Stimulated activated CD8-positive, alpha-beta memory T cell treated with anti-CD3 and anti-CD28 coated beads, Interleukin-7, amount 100 ng/mL, for 1 hour (primary cell): ENCODE measurements around the gene CPM.
"Not testable (repeated sequence)": the region's sequence is repeated elsewhere in the genome, so short reads cannot be mapped to it uniquely, and the experiment has no call there.

Experiments used
- DNase-seq, 2 donors: peaks; one replicate each; pipeline ENCODE4 v3.0.0-alpha.2; 2020; ENCODE audit warnings: low read depth in 2 of 2

CPM gene

GRCh38 chr12:68827895-68828671 lies 104.9 kb downstream of the CPM start:
- DNase-seq = no peak

- no peak for DNase-seq
Observed at GRCh38 chr12:68825569-68826217, 107.3 kb downstream of the CPM start.

GRCh38 chr12:68824597-68825250 lies 108.2 kb downstream of the CPM start:
- DNase-seq = no peak

- no peak for DNase-seq
Observed at GRCh38 chr12:68824131-68824530, 108.8 kb downstream of the CPM start.

GRCh38 chr12:68823696-68824095 lies 109.3 kb downstream of the CPM start:
- DNase-seq = no peak

- no peak for DNase-seq
Observed at GRCh38 chr12:68821357-68822188, 111.4 kb downstream of the CPM start.

GRCh38 chr12:68819481-68819880 lies 113.5 kb downstream of the CPM start:
- DNase-seq = not testable (repeated sequence)

- DNase-seq = no peak
Observed at GRCh38 chr12:68815928-68816800, 116.8 kb downstream of the CPM start.

GRCh38 chr12:68815232-68815927 lies 117.6 kb downstream of the CPM start:
- DNase-seq = no peak

GRCh38 chr12:68814490-68815231 lies 118.3 kb downstream of the CPM start:
- no peak for DNase-seq

GRCh38 chr12:68813242-68813593 lies 119.8 kb downstream of the CPM start:
- DNase-seq = no peak

- DNase-seq = no peak
Observed at GRCh38 chr12:68812553-68813241, 120.3 kb downstream of the CPM start.

- not testable (repeated sequence) for DNase-seq
Observed at GRCh38 chr12:68811573-68811972, 121.4 kb downstream of the CPM start.

- DNase-seq = not testable (repeated sequence)
Observed at GRCh38 chr12:68810027-68810389, 123.0 kb downstream of the CPM start.

- no peak for DNase-seq
Observed at GRCh38 chr12:68809190-68810026, 123.6 kb downstream of the CPM start.

GRCh38 chr12:68808388-68809189 lies 124.4 kb downstream of the CPM start:
- DNase-seq = peak; percentile 17 to 31
